ENCODE measurements around the gene C14orf132.

C14orf132 gene

DNA sequence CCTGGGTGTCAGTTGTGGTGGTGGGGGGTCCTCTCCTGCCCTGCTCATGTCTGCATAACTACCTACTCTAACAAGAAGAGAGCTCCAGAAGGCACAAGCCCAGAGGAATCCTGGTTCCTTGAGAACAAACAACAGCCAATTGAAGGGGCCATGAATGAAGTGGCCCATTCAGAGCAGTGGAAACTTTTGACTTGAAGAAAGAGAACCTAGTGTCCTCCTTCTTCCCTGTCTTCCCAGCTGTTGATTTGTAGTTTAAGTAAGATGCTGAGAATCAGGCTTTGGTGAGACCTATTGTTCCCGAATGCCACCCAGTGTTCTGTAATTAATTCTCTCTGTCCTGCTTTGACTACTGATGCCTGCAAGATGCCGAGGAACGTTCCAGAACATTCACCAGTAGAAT is 79.2 kb downstream of the C14orf132 start:
- TF ChIP-seq, protein P1, sequence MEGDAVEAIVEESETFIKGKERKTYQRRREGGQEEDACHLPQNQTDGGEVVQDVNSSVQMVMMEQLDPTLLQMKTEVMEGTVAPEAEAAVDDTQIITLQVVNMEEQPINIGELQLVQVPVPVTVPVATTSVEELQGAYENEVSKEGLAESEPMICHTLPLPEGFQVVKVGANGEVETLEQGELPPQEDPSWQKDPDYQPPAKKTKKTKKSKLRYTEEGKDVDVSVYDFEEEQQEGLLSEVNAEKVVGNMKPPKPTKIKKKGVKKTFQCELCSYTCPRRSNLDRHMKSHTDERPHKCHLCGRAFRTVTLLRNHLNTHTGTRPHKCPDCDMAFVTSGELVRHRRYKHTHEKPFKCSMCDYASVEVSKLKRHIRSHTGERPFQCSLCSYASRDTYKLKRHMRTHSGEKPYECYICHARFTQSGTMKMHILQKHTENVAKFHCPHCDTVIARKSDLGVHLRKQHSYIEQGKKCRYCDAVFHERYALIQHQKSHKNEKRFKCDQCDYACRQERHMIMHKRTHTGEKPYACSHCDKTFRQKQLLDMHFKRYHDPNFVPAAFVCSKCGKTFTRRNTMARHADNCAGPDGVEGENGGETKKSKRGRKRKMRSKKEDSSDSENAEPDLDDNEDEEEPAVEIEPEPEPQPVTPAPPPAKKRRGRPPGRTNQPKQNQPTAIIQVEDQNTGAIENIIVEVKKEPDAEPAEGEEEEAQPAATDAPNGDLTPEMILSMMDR (IDR thresholded peaks at IDR 0.05; ENCODE audit: low read length, missing control alignments), result no peak
- no peak for DNase-seq (ENCODE audit: low read depth)
- H3K4me3 ChIP-seq (replicated peaks; ENCODE audit: low read depth, low read length), result no peak overlapping the region

DNA sequence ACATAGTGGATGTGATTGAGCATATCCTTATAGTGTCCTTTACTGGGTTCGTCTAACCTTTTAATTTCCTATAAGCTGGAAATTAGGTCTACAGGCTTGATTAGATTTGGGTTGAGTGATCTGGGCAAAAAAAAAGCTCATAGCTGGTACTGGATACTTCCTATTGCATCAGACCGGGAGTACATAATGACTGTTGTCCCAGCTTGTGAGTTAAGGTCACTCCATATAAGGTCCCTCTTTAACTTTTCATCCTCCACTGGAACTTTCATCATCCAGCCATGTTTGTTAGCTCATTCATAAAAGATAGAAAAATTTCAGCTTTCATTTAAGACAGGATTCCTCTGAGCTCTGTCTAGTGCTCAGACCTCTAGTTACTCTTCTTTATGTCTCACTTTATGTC is 80.8 kb downstream of the C14orf132 start:
- TF ChIP-seq, protein P1 (IDR thresholded peaks at IDR 0.05; ENCODE audit: low read length, missing control alignments), result no peak
- no peak overlapping the region for H3K4me3 ChIP-seq (replicated peaks; ENCODE audit: low read depth, low read length)
- DNase-seq (ENCODE audit: low read depth), result no peak

DNA sequence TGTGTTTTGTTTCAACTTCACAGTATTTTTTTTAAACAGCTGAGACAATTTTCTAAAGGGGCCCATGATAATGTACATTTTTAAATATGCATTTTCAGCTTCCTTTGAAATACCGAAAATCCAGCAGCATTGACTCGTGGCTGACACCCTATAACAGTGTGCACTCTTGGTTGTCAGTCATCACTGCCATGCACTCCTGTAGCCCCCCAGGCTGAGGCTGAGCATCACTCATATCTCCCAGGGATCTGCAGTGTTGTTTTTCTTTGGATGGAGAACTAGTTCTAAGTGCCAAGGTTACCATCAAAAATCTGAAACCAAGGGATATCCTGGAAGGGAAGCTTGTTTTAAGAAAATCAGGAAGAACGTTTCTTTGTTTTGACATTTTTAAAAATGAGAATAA is 81.2 kb downstream of the C14orf132 start:
- no peak overlapping the region for H3K4me3 ChIP-seq (replicated peaks; ENCODE audit: low read depth, low read length)
- DNase-seq (ENCODE audit: low read depth), result no peak
- TF ChIP-seq, protein P1 (IDR thresholded peaks at IDR 0.05; ENCODE audit: low read length, missing control alignments), result no peak

DNA sequence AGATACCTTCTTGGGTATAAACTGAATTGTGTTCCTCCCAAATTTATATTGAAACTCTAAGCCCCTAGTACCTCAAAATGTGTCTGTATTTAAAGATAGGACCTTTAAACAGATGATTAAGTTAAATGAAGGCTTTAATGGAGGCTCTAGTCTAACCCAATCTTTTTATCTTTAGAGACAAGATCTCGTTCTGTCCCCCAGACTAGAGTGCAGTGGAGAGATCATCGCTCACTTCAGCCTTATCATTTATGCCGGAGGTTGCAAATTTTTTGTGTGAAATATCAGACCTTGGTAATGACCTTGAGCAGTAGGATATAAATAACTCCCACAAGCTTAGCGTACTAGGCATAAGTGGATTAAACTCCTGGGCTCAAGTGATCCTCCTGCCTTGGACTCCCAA is 81.8 kb downstream of the C14orf132 start:
- TF ChIP-seq, protein P1 (IDR thresholded peaks at IDR 0.05; ENCODE audit: low read length, missing control alignments), result no peak
- no peak for DNase-seq (ENCODE audit: low read depth)
- H3K4me3 ChIP-seq (replicated peaks; ENCODE audit: low read depth, low read length), result no peak overlapping the region

DNA sequence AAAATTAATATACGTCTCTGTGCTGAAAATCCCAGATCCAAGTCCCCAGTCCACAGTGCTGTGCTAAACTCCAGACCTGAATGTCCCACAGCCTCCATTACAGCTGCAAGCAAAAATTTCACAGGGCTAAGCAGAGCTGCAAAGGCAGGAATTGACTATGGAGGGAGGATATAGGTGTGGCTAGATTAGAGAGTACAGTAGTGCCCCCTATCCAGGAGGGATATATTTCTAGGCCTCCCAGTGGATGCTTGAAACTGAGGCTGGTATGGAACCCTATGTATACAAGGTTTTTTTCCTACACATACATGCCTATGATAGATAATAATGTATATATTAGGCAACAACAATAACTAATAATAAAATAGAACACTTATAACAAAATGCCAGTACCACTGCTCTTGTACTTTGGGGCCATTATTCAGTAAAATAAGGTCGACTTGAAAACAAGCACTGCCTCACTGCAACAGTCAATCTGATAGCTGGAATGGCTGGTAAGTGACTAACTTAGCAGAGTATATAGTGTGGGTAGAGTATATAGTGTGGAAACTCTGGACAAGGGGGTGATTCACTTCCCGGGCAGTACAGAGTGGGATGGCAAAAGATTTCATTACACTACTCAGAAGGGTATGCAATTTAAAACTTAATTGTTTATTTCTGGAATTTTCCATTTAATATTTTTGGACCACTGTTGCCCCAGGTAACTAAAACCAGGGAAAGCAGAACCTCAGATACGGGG is 82.7 kb downstream of the C14orf132 start:
- H3K4me3 ChIP-seq (replicated peaks; ENCODE audit: low read depth, low read length), result no peak overlapping the region
- TF ChIP-seq, protein P1 (IDR thresholded peaks at IDR 0.05; ENCODE audit: low read length, missing control alignments), result no peak

DNA sequence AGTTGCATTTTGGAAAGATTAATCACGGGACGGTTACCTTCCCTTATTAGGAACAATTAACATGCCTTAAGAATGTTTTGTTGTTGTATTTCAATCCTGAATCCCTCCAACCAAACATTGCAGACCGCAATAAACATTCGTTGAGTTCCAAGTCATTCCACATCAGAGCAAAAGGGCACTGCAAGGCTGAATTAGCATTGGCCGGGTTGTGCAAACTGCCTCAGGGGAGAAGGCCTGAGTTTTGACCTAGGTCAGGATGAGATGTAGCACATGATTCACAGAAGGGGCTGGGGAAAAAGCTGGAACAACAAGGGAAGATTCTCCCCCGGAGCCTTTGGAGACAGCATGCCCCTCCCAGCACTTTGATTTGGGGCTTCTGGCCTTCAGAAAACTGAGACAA is 83.3 kb downstream of the C14orf132 start:
- TF ChIP-seq, protein P1 (IDR thresholded peaks at IDR 0.05; ENCODE audit: low read length, missing control alignments), result no peak
- no peak overlapping the region for H3K4me3 ChIP-seq (replicated peaks; ENCODE audit: low read depth, low read length)

More for the DNA sequence above, 82.7 kb downstream of the C14orf132 start:
- peak; percentile 24 for DNase-seq (ENCODE audit: low read depth)

DNA sequence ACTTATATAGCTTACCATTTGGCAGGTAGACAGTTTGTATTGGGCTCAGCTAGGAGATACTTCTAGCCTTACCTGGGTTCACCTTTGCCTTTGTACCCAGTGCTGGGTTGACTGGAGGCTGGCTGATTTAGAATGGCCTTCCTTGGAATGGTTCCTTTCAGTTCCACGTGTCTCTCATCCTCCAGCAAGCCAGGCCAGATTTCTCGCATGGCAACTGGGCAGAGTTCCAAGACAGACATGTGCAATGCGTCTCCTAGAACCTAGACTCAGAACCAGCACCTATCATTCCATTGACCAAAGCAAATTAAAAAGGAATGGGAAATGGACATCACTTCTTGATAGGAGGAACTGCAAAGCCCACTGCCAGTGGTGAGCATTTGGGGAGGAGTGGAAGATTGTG is 86.4 kb downstream of the C14orf132 start:
- peak; percentile 31 for DNase-seq (ENCODE audit: low read depth)
- H3K4me3 ChIP-seq (replicated peaks; ENCODE audit: low read depth, low read length), result no peak overlapping the region
- TF ChIP-seq, protein P1 (IDR thresholded peaks at IDR 0.05; ENCODE audit: low read length, missing control alignments), result no peak

More for the DNA sequence above, 83.3 kb downstream of the C14orf132 start:
- no peak for DNase-seq (ENCODE audit: low read depth)
